Breast epithelium (tissue), 3 donors: ENCODE measurements around the gene E2F7.

Source experiments
- CTCF ChIP-seq, 3 donors: fragments of 450-650 bp; IDR thresholded peaks; one replicate each; pipeline ENCODE4 v1.5.1; 2016 to 2017; ENCODE audit warnings: antibody characterized with exemption in 3 of 3, mild to moderate bottlenecking in 3 of 3, moderate library complexity in 3 of 3
- POLR2A ChIP-seq: fragments of 450-650 bp; IDR thresholded peaks from one replicate; pipeline ENCODE4 v1.6.1; 2016; ENCODE audit warnings: antibody characterized with exemption, mild to moderate bottlenecking, moderate library complexity
- POLR2AphosphoS5 ChIP-seq, 3 donors: sonication (generic); formaldehyde crosslinking; IDR thresholded peaks; one replicate each; pipeline ENCODE4 v1.6.1; 2017; ENCODE audit warnings: antibody characterized with exemption in 3 of 3

- TF ChIP-seq CTCF (IDR thresholded peaks at IDR 0.05) (no peak), POLR2A (no peak), POLR2AphosphoS5 (IDR thresholded peaks at IDR 0.05) (no peak)
Measured at GRCh38 chr12:77078231-77078630, 12.9 kb upstream of the E2F7 start.
